B cell (primary cell): Measurements from ENCODE around the gene TMEM69. TPM values are rescaled to one million over a fixed set of nuclear protein-coding genes. Genes with fewer than 3 reads are reported as not detected.
A peak's percentile ranks its signal among the peaks of the same experiment; 100 is the strongest.

ENCODE experiments used
- ATAC-seq: fragments of 200-7000 bp; cut with Tn5 transposase; one replicate; pipeline ENCODE4 v1.10.0; 2021; ENCODE audit warnings: low read depth, mild to moderate bottlenecking, moderate number of reproducible peaks, moderate library complexity
- CTCF ChIA-PET: fragments of 350-600 bp; sonication (Branson Sonifier 250); formaldehyde crosslinking; loops from one replicate; lab custom pipeline; 2021; ENCODE audit warnings: antibody characterized with exemption, inconsistent platforms; lab: Charles Lee
- POLR2A ChIA-PET: fragments of 350-600 bp; sonication (Branson Sonifier 250); formaldehyde crosslinking; loops from one replicate; lab custom pipeline; 2021; ENCODE audit warnings: antibody characterized with exemption; lab: Charles Lee
- DNase-seq: peaks from one replicate; pipeline ENCODE4 v3.0.0; 2013
- H2AFZ ChIP-seq: 2 replicates; pipeline ENCODE4 v1.6.1; 2012; ENCODE audit warnings: mild to moderate bottlenecking, low read depth, low read length; ENCODE audit not compliant: insufficient read depth, poor library complexity, severe bottlenecking
- H3K27ac ChIP-seq, 2 donors: 1 replicate in 1 of 2; 2 replicates in 1 of 2; pipeline ENCODE4 v1.5.1; 2012 to 2013; ENCODE audit warnings: low read length in 2 of 2, mild to moderate bottlenecking in 2 of 2, moderate library complexity in 1 of 2
- H3K27me3 ChIP-seq, 4 experiments: fragments of 200-600 bp in 1 of 4; sonication (generic) in 1 of 4; replicated peaks in 1 of 4; 1 replicate in 2 of 4; 2 replicates in 2 of 4; pipeline versions ENCODE4 v1.6.1 to v1.7.0; 2013 to 2016; ENCODE audit warnings: low read length in 3 of 4, mild to moderate bottlenecking in 2 of 4, mixed read lengths in 1 of 4, moderate library complexity in 1 of 4; ENCODE audit not compliant: insufficient read depth in 4 of 4, control insufficient read depth in 3 of 4; ENCODE audit errors: control extremely low read depth in 1 of 4
- H3K36me3 ChIP-seq, 2 experiments: replicated peaks in 1 of 2; 1 replicate in 1 of 2; 2 replicates in 1 of 2; pipeline versions ENCODE4 v1.6.1 to v1.7.1; 2013; ENCODE audit warnings: low read length in 1 of 2; ENCODE audit not compliant: insufficient read depth in 2 of 2, control insufficient read depth in 1 of 2; ENCODE audit errors: control extremely low read depth in 1 of 2, extremely low read depth in 1 of 2
- H3K4me1 ChIP-seq, 2 donors: fragments of 200-600 bp in 1 of 2; sonication (generic) in 1 of 2; 1 replicate in 1 of 2; 2 replicates in 1 of 2; pipeline versions ENCODE4 v1.5.1 to v1.6.1; 2013 to 2017; ENCODE audit warnings: low read length in 2 of 2; ENCODE audit not compliant: control insufficient read depth in 2 of 2, insufficient read depth in 2 of 2
- H3K4me2 ChIP-seq: replicated peaks from 2 replicates; pipeline ENCODE3; 2012; ENCODE audit warnings: mild to moderate bottlenecking, low read depth, low read length; ENCODE audit not compliant: poor library complexity, severe bottlenecking
- H3K4me3 ChIP-seq, 5 experiments: fragments of 200-600 bp in 1 of 5; sonication (generic) in 1 of 5; 1 replicate in 3 of 5; 2 replicates in 2 of 5; pipeline versions ENCODE4 v1.5.1 to v1.7.0; 2011 to 2016; ENCODE audit warnings: low read length in 4 of 5, mild to moderate bottlenecking in 4 of 5, low read depth in 2 of 5, control low read depth in 1 of 5, moderate library complexity in 1 of 5; ENCODE audit not compliant: insufficient read depth in 1 of 5; ENCODE audit errors: control extremely low read depth in 1 of 5, extremely low read depth in 1 of 5
- H3K79me2 ChIP-seq: fragments of 200-600 bp; sonication (generic); one replicate; pipeline ENCODE4 v1.6.0; 2016; ENCODE audit warnings: low read length; ENCODE audit not compliant: control insufficient read depth, insufficient read depth
- H3K9ac ChIP-seq: fragments of 200-600 bp; sonication (generic); 2 replicates; pipeline ENCODE4 v1.6.1; 2017; ENCODE audit warnings: mild to moderate bottlenecking, low read length, moderate library complexity
- H3K9me3 ChIP-seq, 3 donors: one replicate each; pipeline versions ENCODE4 v1.6.1 to v1.7.1; 2013; ENCODE audit warnings: low read length in 2 of 3; ENCODE audit not compliant: control insufficient read depth in 2 of 3, insufficient read depth in 1 of 3; ENCODE audit errors: control extremely low read depth in 1 of 3
- H4K20me1 ChIP-seq: 2 replicates; pipeline ENCODE4 v1.6.0; 2012; ENCODE audit warnings: mild to moderate bottlenecking, low read length; ENCODE audit not compliant: insufficient read depth, control insufficient read depth, poor library complexity, severe bottlenecking
- H3K27ac Mint-ChIP-seq: one replicate; pipeline ENCODE4 v1.8.0; 2021; ENCODE audit warnings: mixed read lengths
- H3K27me3 Mint-ChIP-seq: one replicate; pipeline ENCODE4 v1.8.0; 2021; ENCODE audit warnings: mixed read lengths
- H3K4me1 Mint-ChIP-seq: one replicate; pipeline ENCODE4 v1.8.0; 2021; ENCODE audit warnings: mixed read lengths
- H3K4me3 Mint-ChIP-seq: one replicate; pipeline ENCODE4 v1.8.0; 2021; ENCODE audit warnings: mixed read lengths
- H3K9me3 Mint-ChIP-seq: one replicate; pipeline ENCODE4 v1.8.0; 2022; ENCODE audit warnings: mixed read lengths; ENCODE audit not compliant: insufficient read depth
- CTCF ChIP-seq: fragments of 200-600 bp; IDR thresholded peaks from one replicate; pipeline ENCODE4 v1.8.0; 2022; ENCODE audit warnings: antibody characterized with exemption, mild to moderate bottlenecking
- EZH2 ChIP-seq: IDR thresholded peaks from 2 replicates; pipeline ENCODE4 v1.6.1; 2012; ENCODE audit warnings: borderline replicate concordance, low read depth, mild to moderate bottlenecking, moderate library complexity, low read length; ENCODE audit not compliant: insufficient read depth, poor library complexity, severe bottlenecking
- whole genome bisulfite sequencing: methylation state at CpG from one replicate; pipeline ENCODE4 v1.1.5; 2013; ENCODE audit warnings: missing lambda C conversion rate; ENCODE audit not compliant: insufficient coverage; 5-methylcytosine and 5-hydroxymethylcytosine counted together
- intact Hi-C: fragments of 100-400 bp; cut with micrococcal nuclease; formaldehyde crosslinking; loops from one replicate; pipeline ENCODE4 v1.10.0; 2022
- polyA plus RNA-seq: library from polyadenylated mRNA; depleted of rRNA; stranded (reverse); fragments of >200 nt; gene quantifications from 2 replicates; pipeline ENCODE4 v1.2.3, GENCODE V29; 2012
- total RNA-seq, 2 donors: library from RNA; stranded (reverse); fragments of 120-200 nt in 1 of 2; gene quantifications; 1 replicate in 1 of 2; 2 replicates in 1 of 2; pipeline versions ENCODE4 v1.2.3 to v1.2.4, GENCODE V29; 2013 to 2022

Gene TMEM69
- total and polyA plus RNA-seq, 2 donors (not counting 1 experiment from before 2014, with no cell fraction given), result 21.8 to 34.2 TPM

GRCh38 chr1:45686015-45686287 is 2.0 kb upstream of the TMEM69 start:
- no peak for DNase-seq

More at GRCh38 chr1:45686015-45686287, 2.0 kb upstream of the TMEM69 start:
- H3K4me2 ChIP-seq, result peak overlapping the region; percentile 90
- no peaks in the 10 kb centered on the region for H3K36me3 ChIP-seq
- peak overlapping the region; percentile 100 for H3K4me3 Mint-ChIP-seq
- H3K4me1 ChIP-seq, result peaks cover 23 to 34% of the 10 kb centered on the region in 2 donors
- H3K9me3 ChIP-seq, result no peaks in the 10 kb centered on the region
- WGBS, result 0% methylated on average over 27 of the region's 27 CpGs
- no peaks in the 10 kb centered on the region for H3K27me3 ChIP-seq
- peaks cover 35% of the 10 kb centered on the region for H4K20me1 ChIP-seq
- peak; percentile 4 for ATAC-seq
- intact Hi-C loops, result loop anchor here (2.0 to 10.0 kb wide), 7 partner anchors 511 to 1054 kb away; partner anchors contain the start of genes BEST4, EFCAB14, EIF2B3 and KIF2C
- peak overlapping the region; percentile 65 to 99 (median 96) for H3K4me3 ChIP-seq
- TF ChIP-seq CTCF (peak; percentile 51), EZH2 (no peak)
- peaks cover 79% of the 10 kb centered on the region for H3K79me2 ChIP-seq
- H3K27ac Mint-ChIP-seq, result peak overlapping the region; percentile 100
- H3K9me3 Mint-ChIP-seq, result no peaks in the 10 kb centered on the region
- CTCF ChIA-PET, result interaction anchor here (0.9 to 2.2 kb wide), 7 partner anchors 9 to 536 kb away, joined by 3 to 5 read pairs (median 4); no protein-coding TSS in a partner anchor
- no peaks in the 10 kb centered on the region for H3K27me3 Mint-ChIP-seq
- peaks cover 59% of the 10 kb centered on the region for H3K4me1 Mint-ChIP-seq
- POLR2A ChIA-PET, result interaction anchor here (0.6 to 2.6 kb wide), 10 partner anchors 9 to 617 kb away, joined by 3 to 11 read pairs (median 4); partner anchors contain the start of genes CCDC163, IPP, LRRC41 and MMACHC
- H2AFZ ChIP-seq, result peak overlapping the region; percentile 97
- peak overlapping the region; percentile 93 for H3K9ac ChIP-seq
- H3K27ac ChIP-seq, result peak overlapping the region; percentile 98
